ENCODE data around the gene TMEFF1.
A peak's percentile ranks its signal among the peaks of the same experiment; 100 is the strongest.
"Not testable (repeated sequence)": the region's sequence is repeated elsewhere in the genome, so short reads cannot be mapped to it uniquely, and the experiment has no call there.

TMEFF1 gene

GRCh38 chr9:100489836-100490235 is 16.9 kb downstream of the TMEFF1 start:
- DNase-seq (ENCODE audit: low read depth), result no peak
- TF ChIP-seq, protein P1, sequence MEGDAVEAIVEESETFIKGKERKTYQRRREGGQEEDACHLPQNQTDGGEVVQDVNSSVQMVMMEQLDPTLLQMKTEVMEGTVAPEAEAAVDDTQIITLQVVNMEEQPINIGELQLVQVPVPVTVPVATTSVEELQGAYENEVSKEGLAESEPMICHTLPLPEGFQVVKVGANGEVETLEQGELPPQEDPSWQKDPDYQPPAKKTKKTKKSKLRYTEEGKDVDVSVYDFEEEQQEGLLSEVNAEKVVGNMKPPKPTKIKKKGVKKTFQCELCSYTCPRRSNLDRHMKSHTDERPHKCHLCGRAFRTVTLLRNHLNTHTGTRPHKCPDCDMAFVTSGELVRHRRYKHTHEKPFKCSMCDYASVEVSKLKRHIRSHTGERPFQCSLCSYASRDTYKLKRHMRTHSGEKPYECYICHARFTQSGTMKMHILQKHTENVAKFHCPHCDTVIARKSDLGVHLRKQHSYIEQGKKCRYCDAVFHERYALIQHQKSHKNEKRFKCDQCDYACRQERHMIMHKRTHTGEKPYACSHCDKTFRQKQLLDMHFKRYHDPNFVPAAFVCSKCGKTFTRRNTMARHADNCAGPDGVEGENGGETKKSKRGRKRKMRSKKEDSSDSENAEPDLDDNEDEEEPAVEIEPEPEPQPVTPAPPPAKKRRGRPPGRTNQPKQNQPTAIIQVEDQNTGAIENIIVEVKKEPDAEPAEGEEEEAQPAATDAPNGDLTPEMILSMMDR (conservative IDR thresholded peaks at IDR 0.05; ENCODE audit: low read length), result no peak
- H3K4me3 ChIP-seq (ENCODE audit: low read length), result no peak overlapping the region

- DNase-seq (ENCODE audit: low read depth), result peak; percentile 84
- H3K4me3 ChIP-seq (ENCODE audit: low read length), result no peak overlapping the region
- TF ChIP-seq, protein P1 (conservative IDR thresholded peaks at IDR 0.05; ENCODE audit: low read length), result peak; percentile 56
These were observed 20.0 kb downstream of the TMEFF1 start for GRCh38 chr9:100492952-100493351.

DNA sequence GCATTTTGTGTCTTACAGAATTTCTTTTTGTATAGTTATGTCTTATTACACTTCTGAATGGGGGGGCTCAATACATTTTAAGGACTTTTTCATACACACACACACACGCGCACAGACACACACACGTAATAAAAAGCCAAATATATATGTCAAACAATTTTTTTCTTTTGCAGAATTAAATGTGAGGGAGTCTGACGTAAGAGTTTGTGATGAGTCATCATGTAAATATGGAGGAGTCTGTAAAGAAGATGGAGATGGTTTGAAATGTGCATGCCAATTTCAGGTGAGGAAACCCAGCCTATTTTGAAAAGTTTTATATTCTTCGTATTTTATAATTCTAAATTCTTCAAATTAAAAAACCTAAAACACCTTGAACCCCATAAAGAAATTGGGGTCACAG is 25.6 kb downstream of the TMEFF1 start:
- H3K4me3 ChIP-seq (ENCODE audit: low read length), result no peak overlapping the region
- TF ChIP-seq, protein P1 (conservative IDR thresholded peaks at IDR 0.05; ENCODE audit: low read length), result no peak
- DNase-seq (ENCODE audit: low read depth), result peak; percentile 29

DNA sequence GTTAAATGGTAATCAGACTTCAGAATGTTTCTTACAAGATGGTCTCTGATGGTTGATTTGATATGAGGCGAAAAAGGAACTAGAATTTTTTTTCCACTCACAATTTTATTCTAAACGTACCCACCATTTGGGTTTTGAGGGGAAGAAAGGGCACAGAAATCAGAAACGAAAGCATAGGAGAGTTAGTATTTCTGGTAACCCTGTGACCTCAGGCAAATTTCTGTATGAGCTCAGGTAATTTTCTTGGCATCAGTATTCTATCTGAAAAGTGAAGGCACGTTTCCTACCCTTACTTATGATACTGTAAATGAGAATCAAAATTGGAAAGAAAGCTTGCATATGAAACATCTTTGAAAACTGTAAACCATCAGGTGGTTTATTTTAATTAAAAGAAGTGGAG is 26.5 kb downstream of the TMEFF1 start:
- TF ChIP-seq, protein P1 (conservative IDR thresholded peaks at IDR 0.05; ENCODE audit: low read length), result no peak
- DNase-seq (ENCODE audit: low read depth), result no peak
- H3K4me3 ChIP-seq (ENCODE audit: low read length), result no peak overlapping the region

- no peak overlapping the region for H3K4me3 ChIP-seq (ENCODE audit: low read length)
- DNase-seq (ENCODE audit: low read depth), result no peak
These were observed 26.9 kb downstream of the TMEFF1 start for GRCh38 chr9:100499866-100500265.

GRCh38 chr9:100505564-100506159 is 32.7 kb downstream of the TMEFF1 start:
- TF ChIP-seq, protein P1 (conservative IDR thresholded peaks at IDR 0.05; ENCODE audit: low read length), result peak; percentile 67
- DNase-seq (ENCODE audit: low read depth), result peak; percentile 36
- no peak overlapping the region for H3K4me3 ChIP-seq (ENCODE audit: low read length)

More at GRCh38 chr9:100499866-100500265, 26.9 kb downstream of the TMEFF1 start:
- TF ChIP-seq, protein P1 (conservative IDR thresholded peaks at IDR 0.05; ENCODE audit: low read length), result no peak

GRCh38 chr9:100507350-100507749 is 34.4 kb downstream of the TMEFF1 start:
- DNase-seq (ENCODE audit: low read depth); H3K4me3 ChIP-seq (ENCODE audit: low read length): not testable (repeated sequence)

Measured in AG10803 (cell line).